Cerebellar nuclear complex (tissue), 1 donor: ENCODE measurements around the gene CDX1.
A peak's percentile ranks its signal among the peaks of the same experiment; 100 is the strongest.

Experiments
- DNase-seq, 2 experiments: peaks; one replicate each; lab custom pipeline; 2025; lab: John Stamatoyannopoulos, UW

CDX1 gene

DNA sequence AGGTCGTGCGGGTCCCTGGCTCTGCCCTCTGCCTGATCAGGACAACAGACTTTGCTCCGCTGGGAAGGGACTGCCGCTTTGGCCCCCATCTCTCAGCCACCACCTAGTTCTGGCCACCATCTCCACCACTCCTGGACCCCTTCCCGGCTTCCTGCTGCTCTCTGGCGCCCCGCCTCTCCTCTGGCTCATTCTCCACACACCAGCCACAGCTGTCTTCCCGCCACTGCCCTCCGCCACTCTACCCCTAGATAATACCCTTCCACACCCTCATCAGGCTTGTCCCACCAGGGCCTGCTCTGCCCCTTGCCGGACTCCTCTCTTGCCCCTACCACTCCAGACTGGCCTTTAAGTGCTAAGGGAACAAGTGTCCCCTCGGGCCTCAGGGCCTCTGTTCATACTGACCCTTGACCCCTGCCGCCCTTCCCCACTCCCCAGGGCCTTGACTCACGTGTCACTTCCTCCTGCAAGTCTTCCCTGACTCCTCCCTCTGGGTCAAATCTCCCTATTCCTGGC lies 3.0 kb upstream of the CDX1 start:
- no peak for DNase-seq

DNA sequence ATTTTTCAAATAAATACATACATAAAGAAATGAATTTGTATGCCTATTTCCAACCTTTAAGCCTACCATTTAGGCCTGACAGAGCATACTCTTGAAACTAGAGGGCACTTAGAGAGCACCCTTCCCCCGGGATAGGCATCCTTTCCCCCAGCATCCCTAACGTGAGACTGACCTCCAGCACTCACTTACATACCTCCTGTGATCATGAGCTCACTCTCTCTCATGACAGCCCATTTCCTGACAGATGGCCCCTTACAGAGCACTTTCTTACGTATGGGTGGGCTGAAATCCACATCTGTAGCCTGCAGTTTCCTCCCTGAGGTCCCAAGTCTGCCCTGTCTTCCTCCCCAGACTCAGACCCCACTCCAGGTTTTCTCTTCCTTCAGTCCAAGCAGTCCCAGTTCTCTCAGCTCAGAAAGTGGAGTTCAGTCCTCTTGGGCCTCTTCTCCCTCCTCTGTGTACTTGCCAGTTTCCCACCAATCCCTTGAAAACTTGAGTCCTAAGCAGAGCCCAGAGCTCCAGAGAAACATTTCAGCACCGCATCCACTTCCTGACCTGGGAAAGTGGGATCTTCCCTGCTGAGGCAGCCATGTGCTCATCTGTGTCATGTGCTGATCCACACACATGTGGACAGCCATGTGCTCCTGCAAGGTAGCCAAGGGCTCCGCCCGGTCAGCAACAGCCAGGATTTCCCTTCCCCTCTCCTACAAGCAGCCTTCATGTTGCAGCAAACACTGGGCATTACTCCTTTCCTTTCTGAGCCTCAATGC lies 2.2 kb upstream of the CDX1 start:
- no peak for DNase-seq

- no peak for DNase-seq
Observed at GRCh38 chr5:150166037-150166649, 435 bp upstream of the CDX1 start.

DNA sequence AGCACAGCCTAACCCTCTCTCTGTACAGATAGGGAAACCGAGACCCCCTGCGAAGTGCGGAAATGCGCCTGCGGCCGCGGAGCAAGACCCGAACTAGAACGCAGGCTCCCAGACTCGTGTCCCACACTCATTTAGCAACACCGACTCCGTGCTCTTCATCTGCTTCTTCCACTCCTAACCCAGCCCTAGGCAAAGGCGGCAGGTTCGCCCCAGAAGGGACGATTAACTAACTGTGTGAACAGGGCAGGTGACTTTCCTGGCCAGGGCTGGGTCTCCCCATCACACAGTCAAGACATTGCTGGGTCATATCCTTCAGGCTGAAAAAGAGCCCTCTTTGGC lies 903 bp downstream of the CDX1 start:
- DNase-seq, result no peak

- no peak for DNase-seq
Observed at GRCh38 chr5:150167908-150168307, 1.3 kb downstream of the CDX1 start.

- no peak for DNase-seq
Observed at GRCh38 chr5:150168864-150169263, 2.3 kb downstream of the CDX1 start.

DNA sequence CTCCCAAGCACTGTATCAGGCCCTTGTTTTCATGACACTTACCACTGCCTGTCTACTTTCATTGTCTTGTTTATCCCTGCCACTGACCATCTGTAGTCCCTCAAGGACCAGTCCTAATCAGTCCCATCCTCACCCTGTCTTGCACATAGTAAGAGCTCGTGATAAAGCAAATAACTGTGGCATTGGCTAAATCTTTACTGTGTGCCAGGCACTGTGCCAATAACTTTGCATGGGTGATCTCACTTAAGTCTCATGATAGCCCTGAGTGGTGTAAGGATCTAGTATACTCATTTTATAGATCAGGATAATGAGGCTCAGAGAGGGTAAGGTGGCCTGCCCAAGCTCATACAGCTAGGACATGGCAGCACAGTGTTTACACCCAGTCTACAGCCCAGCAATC lies 5.6 kb downstream of the CDX1 start:
- DNase-seq, result no peak

DNA sequence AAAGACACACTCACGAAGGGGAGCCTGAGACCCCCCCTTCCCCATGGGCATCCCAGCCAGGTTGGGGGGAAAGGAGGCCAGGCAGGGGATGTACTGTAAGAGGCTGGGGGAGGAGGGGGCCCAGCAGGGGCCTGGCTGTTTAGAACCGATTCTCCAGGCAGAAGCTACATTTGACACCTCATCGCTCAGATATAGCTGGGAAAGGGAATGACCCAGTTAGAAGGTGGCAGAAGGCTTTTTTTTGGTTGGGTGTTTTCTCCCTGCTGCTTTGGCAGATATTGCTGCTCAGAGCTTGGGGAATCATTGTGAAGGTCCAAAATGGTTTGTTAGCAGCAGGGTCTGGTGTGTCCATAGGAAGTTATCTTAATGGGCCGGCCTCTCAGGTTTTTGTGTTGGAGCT lies 6.0 kb downstream of the CDX1 start:
- peak; percentile 47 to 72 for DNase-seq

- DNase-seq, result no peak
Observed at GRCh38 chr5:150173161-150173560, 6.6 kb downstream of the CDX1 start.

- DNase-seq, result no peak
Observed at GRCh38 chr5:150174285-150174684, 7.7 kb downstream of the CDX1 start.

DNA sequence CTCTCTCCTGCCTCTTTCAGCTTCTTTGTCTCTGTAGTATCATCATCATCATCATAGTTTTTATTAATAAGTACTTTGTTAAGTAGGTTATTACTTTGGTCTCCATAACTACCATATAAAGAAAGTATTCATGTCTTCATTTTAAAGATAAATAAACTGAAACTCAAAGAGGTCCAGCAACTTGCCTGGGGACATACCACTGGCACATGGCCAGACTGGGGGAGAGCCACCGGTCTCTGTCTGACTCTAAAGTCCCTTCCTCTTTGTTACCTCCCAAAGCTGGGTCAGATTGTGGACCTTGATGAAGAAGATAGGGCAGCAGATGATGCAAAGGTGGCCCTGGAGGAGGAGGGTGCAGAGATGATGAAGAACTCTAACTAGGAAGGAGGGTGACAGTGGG lies 8.5 kb downstream of the CDX1 start:
- no peak for DNase-seq

DNA sequence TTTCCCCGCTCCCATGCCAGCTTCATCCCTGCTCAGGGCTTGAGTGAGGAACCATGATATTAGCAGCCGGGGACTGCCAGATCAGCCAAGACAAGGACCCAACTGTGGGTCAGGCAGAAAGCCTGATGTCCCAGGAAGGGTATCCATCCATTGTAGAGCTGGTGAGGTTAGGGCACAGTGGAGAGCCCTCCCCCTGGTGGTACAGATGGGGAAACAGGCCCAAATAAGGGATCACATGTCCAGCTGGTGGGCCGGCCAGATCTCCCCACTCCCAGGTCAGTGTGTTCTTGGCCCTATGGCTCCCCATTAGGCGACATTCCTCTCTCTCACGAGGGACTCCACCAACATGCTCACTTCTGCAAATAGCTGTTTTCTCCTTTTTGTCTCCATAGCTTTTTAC lies 9.0 kb downstream of the CDX1 start:
- DNase-seq, result no peak

DNA sequence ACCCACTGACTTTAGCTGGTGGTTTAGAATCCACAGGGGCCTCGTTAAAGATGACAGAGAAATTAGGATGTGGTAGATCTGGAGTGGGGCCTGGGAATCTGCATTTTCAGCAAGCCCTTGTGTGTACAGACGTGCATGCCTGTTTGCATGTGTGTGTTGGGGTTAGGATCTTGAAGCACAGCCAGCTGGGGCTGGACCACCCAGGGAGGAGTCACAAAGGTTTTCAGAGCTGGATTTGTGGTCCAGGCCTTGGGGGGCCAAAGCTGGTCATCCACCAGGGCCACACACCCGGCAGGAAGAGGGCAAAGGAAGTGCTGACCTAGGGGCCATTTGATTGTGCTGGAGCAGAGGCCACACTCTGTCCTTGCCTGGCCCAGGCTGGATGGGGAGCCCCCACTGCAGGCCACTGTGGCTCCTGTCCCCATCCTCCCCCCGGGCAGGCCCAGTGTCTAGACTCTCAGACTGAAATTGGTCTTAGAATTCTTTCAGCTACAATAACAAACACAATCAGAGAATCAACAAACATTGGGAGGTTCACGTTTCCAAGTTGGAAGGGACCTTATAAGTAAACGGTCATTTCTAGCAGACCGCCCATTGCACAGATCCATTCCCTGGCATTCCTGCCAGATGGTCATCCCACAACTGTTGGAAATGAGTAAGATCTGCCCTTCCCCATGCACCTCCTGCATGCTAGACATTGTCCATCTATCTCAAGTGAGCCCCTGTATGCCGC lies 10.3 kb downstream of the CDX1 start:
- DNase-seq, result no peak

DNA sequence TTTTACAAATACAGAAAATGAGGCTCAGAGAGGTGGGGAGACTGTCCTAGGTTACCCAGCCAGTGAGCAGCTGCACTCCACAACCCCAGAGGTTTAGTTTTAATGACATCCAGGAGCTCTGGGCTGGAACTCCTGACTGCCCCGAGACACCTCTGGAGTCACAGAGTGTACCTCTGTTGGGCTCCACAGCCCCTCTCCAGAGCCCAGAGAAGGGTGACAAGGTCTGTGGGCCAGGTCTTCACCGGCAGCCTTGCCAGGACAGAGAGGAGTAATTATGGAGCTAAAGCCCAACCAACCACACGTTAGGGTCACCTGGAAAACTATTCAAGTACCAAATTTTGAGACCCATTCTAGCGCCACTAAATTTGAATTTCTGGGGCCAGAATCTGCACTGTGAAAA lies 11.1 kb downstream of the CDX1 start:
- DNase-seq, result no peak

DNA sequence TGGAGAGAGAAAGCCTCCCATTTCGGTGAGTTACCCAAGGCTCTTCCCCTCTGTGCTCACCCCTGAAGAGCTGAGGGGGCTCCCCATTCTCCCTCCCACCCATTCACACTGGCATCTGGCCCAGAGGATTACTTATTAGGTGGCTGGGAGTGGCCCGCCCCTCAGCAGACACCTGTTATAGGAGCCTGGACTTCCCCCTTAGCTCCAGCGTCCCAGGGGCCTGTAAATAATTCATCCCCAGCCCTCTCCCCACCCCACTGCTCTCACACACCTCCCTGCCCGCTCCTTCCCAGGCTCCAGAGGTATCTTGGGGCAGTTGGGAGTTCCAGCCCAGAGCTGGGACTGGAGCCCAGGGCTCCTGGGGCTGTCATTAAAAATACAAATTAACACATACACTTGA lies 11.7 kb downstream of the CDX1 start:
- DNase-seq, result no peak

GRCh38 chr5:150179019-150179620 lies 12.5 kb downstream of the CDX1 start:
- no peak for DNase-seq

GRCh38 chr5:150180241-150181026 lies 13.9 kb downstream of the CDX1 start:
- peak in 1 of 2 experiments; percentile 40 for DNase-seq

DNA sequence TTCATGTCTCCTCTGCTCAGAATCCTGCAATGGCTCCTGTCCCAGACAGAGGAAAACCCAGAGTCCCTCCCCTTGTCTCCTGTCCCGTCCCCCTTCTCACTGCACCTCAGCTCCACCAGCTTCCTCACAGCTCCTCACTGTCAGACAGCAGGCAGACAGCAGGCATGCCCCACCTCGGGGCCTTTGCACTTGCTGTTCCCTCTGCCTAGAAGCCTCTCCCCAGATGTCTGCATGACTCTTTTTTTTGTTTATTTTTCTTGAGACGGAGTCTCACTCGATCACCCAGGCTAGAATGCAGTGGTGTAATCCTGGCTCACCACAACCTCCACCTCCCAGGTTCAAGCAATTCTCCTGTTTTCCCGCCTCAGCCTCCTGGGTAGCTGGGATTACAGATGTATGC lies 14.4 kb downstream of the CDX1 start:
- no peak for DNase-seq

DNA sequence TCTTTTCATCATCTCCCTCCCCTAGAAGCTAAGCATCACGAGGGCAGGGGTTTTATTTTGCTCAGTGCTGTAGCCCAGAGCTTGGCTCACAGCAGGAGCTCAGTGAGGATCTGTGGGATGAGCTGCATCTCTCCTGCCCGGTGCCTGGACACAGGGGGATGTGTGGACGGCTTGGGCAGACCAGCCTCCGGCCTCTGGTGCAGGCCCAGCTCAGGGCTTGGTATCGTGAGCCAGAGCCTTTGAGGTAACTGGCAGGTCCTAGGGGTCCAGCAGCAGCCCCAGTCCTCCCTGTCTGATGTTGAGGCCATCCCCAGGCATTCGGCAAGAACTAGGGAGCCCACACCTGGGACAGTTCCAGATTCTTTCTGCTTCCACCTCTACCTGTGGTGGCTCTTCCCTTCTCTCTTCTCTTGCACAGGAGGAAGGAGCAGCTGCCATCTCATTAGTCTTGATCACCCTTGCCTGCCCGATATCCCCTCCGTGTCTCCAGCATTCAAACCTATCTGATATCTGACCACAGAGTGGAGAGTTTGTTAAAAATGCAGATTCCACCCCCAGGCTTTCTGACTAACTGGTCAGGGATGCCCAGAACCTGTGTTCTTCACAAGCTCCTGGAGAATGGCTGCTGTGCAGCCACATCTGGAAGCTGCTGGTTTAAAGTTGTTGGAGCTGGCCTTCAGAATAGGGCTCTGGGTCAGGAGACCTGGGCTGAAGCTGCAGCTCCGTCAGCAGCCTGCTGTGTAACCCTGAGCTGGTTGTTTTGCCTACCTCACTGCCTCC lies 15.4 kb downstream of the CDX1 start:
- DNase-seq, result no peak

- no peak for DNase-seq
Observed at GRCh38 chr5:150182774-150183173, 16.2 kb downstream of the CDX1 start.

GRCh38 chr5:150183436-150183835 lies 16.9 kb downstream of the CDX1 start:
- no peak for DNase-seq
